Neural cell (in vitro differentiated cells): ENCODE data around the gene TMED6. TPM values are rescaled to one million over a fixed set of nuclear protein-coding genes. Genes with fewer than 3 reads are reported as not detected.

ENCODE experiments used
- H2AFZ ChIP-seq: fragments of 200-600, 300-800 bp; sonication (generic), shearing (Covaris generic); 2 replicates; pipeline ENCODE4 v1.6.0; 2014; ENCODE audit warnings: low read depth, mild to moderate bottlenecking, antibody characterized with exemption, low read length, moderate library complexity
- H3F3A ChIP-seq: fragments of 200-600 bp; shearing (Covaris generic); 2 replicates; pipeline ENCODE4 v1.6.1; 2016; ENCODE audit warnings: mild to moderate bottlenecking, moderate library complexity, mixed read lengths, antibody characterized with exemption, low read length; ENCODE audit not compliant: insufficient read depth, poor library complexity, severe bottlenecking
- H3K27ac ChIP-seq: fragments of 200-600, 300-800 bp; sonication (generic), shearing (Covaris generic); 2 replicates; pipeline ENCODE4 v1.5.1; 2014; ENCODE audit warnings: mild to moderate bottlenecking, low read length, moderate library complexity
- H3K27me3 ChIP-seq: fragments of 300-800, 200-600 bp; sonication (generic), shearing (Covaris generic); 2 replicates; pipeline ENCODE4 v1.6.0; 2014; ENCODE audit warnings: mild to moderate bottlenecking, low read depth, low read length, moderate library complexity; ENCODE audit not compliant: insufficient read depth
- H3K36me3 ChIP-seq: fragments of 300-800, 200-600 bp; sonication (generic), shearing (Covaris generic); 2 replicates; pipeline ENCODE4 v1.5.1; 2014; ENCODE audit warnings: mild to moderate bottlenecking, antibody characterized with exemption, low read length, moderate library complexity; ENCODE audit not compliant: insufficient read depth
- H3K4me2 ChIP-seq: fragments of 300-800, 200-600 bp; sonication (generic), shearing (Covaris generic); 2 replicates; pipeline ENCODE4 v1.6.0; 2014; ENCODE audit warnings: mild to moderate bottlenecking, low read length
- H3K4me3 ChIP-seq: fragments of 300-800, 200-600 bp; sonication (generic), shearing (Covaris generic); 2 replicates; pipeline ENCODE4 v1.5.1; 2014; ENCODE audit warnings: mild to moderate bottlenecking, low read length, moderate library complexity
- H3K79me2 ChIP-seq: fragments of 200-600 bp; shearing (Covaris generic); replicated peaks from 2 replicates; pipeline ENCODE4 v1.6.0; 2014; ENCODE audit warnings: mild to moderate bottlenecking, low read length, moderate library complexity; ENCODE audit not compliant: insufficient read depth
- H3K9ac ChIP-seq: fragments of 300-800, 200-600 bp; sonication (generic), shearing (Covaris generic); 2 replicates; pipeline ENCODE4 v1.6.1; 2016; ENCODE audit warnings: mild to moderate bottlenecking, low read length, mixed read lengths
- H3K9me2 ChIP-seq: fragments of 200-600 bp; shearing (Covaris generic); 2 replicates; pipeline ENCODE4 v1.6.1; 2016; ENCODE audit warnings: mild to moderate bottlenecking, low read length, mixed read lengths; ENCODE audit not compliant: insufficient read depth
- H3K9me3 ChIP-seq: fragments of 200-600, 300-800 bp; sonication (generic), shearing (Covaris generic); 2 replicates; pipeline ENCODE4 v1.6.1; 2016; ENCODE audit warnings: mild to moderate bottlenecking, mixed run types, low read length, moderate library complexity, mixed read lengths
- H4K20me1 ChIP-seq: fragments of 200-600 bp; shearing (Covaris generic); 2 replicates; pipeline ENCODE4 v1.6.1; 2016; ENCODE audit warnings: mild to moderate bottlenecking, mixed run types; ENCODE audit not compliant: insufficient read depth
- EP300 ChIP-seq: fragments of 450-650 bp; conservative IDR thresholded peaks from 2 replicates; pipeline ENCODE4 v1.6.1; 2014; ENCODE audit warnings: antibody characterized with exemption, mild to moderate bottlenecking, moderate library complexity; ENCODE audit not compliant: poor library complexity, severe bottlenecking
- EZH2 ChIP-seq: fragments of 200-600, 300-800 bp; shearing (Covaris generic), sonication (generic); IDR thresholded peaks from 2 replicates; pipeline ENCODE4 v1.6.1; 2014; ENCODE audit warnings: antibody characterized with exemption, low read length, borderline replicate concordance, mild to moderate bottlenecking; ENCODE audit not compliant: insufficient read depth, poor library complexity, severe bottlenecking
- MXI1 ChIP-seq: fragments of 450-650 bp; conservative IDR thresholded peaks from 2 replicates; pipeline ENCODE4 v1.6.1; 2014; ENCODE audit warnings: antibody characterized with exemption, mild to moderate bottlenecking; ENCODE audit not compliant: poor library complexity, severe bottlenecking
- POLR2AphosphoS5 ChIP-seq: IDR thresholded peaks from 2 replicates; pipeline ENCODE4 v1.6.1; 2012
- RAD21 ChIP-seq: fragments of 450-650 bp; conservative IDR thresholded peaks from 2 replicates; pipeline ENCODE4 v1.6.1; 2014; ENCODE audit warnings: antibody characterized with exemption, mild to moderate bottlenecking, moderate library complexity
- SMC3 ChIP-seq: fragments of 450-650 bp; conservative IDR thresholded peaks from 2 replicates; pipeline ENCODE4 v1.6.1; 2014; ENCODE audit warnings: antibody characterized with exemption, mild to moderate bottlenecking, moderate library complexity; ENCODE audit not compliant: poor library complexity
- TAF1 ChIP-seq: IDR thresholded peaks from 2 replicates; pipeline ENCODE4 v1.6.1; 2012; ENCODE audit warnings: low read depth
- polyA plus RNA-seq: library from polyadenylated mRNA; depleted of rRNA; stranded (reverse); fragments of >200 nt; gene quantifications from 2 replicates; pipeline ENCODE4 v1.2.3, GENCODE V29; 2014
- TF ChIP-seq, protein P1 (sequence below): IDR thresholded peaks from 2 replicates; pipeline ENCODE4 v1.6.1; 2012; ENCODE audit warnings: borderline replicate concordance
- TF ChIP-seq, protein P2 (sequence below): fragments of 450-650 bp; IDR thresholded peaks from 2 replicates; pipeline ENCODE4 v1.5.1; 2014; ENCODE audit warnings: antibody characterized with exemption, mild to moderate bottlenecking, moderate library complexity; ENCODE audit not compliant: poor library complexity, severe bottlenecking

Gene TMED6
- polyA plus RNA-seq, 1 donor from 2014 or later, result not detected

DNA sequence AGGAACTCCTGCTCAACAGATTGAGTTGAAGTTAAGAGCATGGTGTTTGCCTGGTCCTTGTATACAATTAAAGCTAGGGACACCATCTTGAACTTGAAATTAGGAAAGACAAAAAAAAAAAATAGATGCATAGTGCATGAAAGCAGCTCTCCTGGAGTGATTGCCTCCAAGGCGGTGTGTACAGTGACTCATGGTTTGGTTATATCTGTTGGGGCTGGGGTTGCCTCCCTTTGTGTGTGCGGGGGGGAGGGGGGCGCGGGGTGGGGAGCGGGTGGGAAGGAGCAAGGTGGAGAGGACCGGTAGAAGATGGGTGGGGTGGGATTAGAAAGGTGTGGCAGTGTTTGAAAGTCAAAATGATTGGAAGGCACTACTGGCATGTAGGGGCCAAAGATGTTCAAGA is 3.4 kb downstream of the TMED6 start:
- no peak overlapping the region for H3K4me2 ChIP-seq

DNA sequence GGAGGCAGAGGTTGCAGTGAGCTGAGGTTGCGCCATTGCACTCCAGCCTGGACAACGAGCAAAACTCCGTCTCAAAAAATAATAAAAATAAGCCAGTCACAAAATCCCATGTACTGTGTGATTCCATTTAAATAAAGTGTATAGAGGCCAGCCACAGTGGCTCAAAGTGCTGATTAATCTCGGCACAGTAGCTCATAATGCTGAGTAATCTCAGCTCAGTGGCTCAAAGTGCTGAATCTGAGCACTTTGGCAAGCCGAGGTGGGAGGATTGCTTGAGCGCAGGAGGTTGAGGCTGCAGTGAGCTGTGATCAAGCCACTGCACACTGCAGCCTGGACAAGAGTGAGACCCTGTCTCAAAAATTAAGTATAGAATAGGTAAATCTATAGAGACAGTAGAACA is 4.9 kb downstream of the TMED6 start:
- Histone ChIP-seq H3F3A (no peaks in the 10 kb centered on the region), H3K36me3 (no peaks in the 10 kb centered on the region), H3K9ac (no peak overlapping the region), H3K27me3 (no peaks in the 10 kb centered on the region), H4K20me1 (no peaks in the 10 kb centered on the region), H3K27ac (no peak overlapping the region), H3K4me3 (no peak overlapping the region), H3K9me3 (no peaks in the 10 kb centered on the region), H3K4me2 (no peak overlapping the region), H3K9me2 (no peaks in the 10 kb centered on the region), H3K79me2 (no peaks in the 10 kb centered on the region), H2AFZ (no peak overlapping the region)
- TF ChIP-seq, protein P1, sequence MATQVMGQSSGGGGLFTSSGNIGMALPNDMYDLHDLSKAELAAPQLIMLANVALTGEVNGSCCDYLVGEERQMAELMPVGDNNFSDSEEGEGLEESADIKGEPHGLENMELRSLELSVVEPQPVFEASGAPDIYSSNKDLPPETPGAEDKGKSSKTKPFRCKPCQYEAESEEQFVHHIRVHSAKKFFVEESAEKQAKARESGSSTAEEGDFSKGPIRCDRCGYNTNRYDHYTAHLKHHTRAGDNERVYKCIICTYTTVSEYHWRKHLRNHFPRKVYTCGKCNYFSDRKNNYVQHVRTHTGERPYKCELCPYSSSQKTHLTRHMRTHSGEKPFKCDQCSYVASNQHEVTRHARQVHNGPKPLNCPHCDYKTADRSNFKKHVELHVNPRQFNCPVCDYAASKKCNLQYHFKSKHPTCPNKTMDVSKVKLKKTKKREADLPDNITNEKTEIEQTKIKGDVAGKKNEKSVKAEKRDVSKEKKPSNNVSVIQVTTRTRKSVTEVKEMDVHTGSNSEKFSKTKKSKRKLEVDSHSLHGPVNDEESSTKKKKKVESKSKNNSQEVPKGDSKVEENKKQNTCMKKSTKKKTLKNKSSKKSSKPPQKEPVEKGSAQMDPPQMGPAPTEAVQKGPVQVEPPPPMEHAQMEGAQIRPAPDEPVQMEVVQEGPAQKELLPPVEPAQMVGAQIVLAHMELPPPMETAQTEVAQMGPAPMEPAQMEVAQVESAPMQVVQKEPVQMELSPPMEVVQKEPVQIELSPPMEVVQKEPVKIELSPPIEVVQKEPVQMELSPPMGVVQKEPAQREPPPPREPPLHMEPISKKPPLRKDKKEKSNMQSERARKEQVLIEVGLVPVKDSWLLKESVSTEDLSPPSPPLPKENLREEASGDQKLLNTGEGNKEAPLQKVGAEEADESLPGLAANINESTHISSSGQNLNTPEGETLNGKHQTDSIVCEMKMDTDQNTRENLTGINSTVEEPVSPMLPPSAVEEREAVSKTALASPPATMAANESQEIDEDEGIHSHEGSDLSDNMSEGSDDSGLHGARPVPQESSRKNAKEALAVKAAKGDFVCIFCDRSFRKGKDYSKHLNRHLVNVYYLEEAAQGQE, result no peak

More for the DNA sequence above, 3.4 kb downstream of the TMED6 start:
- Histone ChIP-seq H3K27me3 (no peaks in the 10 kb centered on the region), H3K36me3 (no peaks in the 10 kb centered on the region), H3K79me2 (no peaks in the 10 kb centered on the region), H3K4me3 (no peak overlapping the region), H3K27ac (no peak overlapping the region), H2AFZ (no peak overlapping the region), H3F3A (no peaks in the 10 kb centered on the region), H3K9me2 (no peaks in the 10 kb centered on the region), H4K20me1 (no peaks in the 10 kb centered on the region), H3K9me3 (no peaks in the 10 kb centered on the region), H3K9ac (no peak overlapping the region)
- TF ChIP-seq POLR2AphosphoS5, result no peak
- no peak for TF ChIP-seq EZH2
- no peak for TF ChIP-seq EP300
- TF ChIP-seq MXI1, result no peak
- TF ChIP-seq, protein P1, result no peak
- TF ChIP-seq, protein P2, sequence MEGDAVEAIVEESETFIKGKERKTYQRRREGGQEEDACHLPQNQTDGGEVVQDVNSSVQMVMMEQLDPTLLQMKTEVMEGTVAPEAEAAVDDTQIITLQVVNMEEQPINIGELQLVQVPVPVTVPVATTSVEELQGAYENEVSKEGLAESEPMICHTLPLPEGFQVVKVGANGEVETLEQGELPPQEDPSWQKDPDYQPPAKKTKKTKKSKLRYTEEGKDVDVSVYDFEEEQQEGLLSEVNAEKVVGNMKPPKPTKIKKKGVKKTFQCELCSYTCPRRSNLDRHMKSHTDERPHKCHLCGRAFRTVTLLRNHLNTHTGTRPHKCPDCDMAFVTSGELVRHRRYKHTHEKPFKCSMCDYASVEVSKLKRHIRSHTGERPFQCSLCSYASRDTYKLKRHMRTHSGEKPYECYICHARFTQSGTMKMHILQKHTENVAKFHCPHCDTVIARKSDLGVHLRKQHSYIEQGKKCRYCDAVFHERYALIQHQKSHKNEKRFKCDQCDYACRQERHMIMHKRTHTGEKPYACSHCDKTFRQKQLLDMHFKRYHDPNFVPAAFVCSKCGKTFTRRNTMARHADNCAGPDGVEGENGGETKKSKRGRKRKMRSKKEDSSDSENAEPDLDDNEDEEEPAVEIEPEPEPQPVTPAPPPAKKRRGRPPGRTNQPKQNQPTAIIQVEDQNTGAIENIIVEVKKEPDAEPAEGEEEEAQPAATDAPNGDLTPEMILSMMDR, result no peak
- TF ChIP-seq RAD21, result no peak
- TF ChIP-seq SMC3, result no peak
- no peak for TF ChIP-seq TAF1
